ENCODE results near the gene MITF.

The MITF gene

DNA sequence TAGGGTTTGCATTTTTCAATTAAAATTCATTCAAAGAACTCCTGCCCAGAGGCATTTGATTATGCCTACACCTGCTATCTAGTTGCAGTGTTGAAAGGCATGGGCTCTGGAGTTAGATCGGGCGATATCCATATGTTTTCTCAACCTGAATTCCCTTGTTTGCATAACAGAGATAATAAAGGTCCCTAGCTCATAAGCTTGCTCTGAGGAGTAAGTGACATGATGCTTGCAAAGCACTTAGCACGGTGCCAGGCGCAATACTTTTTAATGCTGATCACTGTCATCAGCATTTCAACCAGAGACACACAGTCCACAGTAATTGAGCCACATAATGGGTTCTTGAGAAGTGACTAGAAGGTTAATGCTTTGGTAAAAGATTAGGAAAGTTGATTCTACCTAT is 154.0 kb downstream of the MITF start:
- TF ChIP-seq, protein P1, sequence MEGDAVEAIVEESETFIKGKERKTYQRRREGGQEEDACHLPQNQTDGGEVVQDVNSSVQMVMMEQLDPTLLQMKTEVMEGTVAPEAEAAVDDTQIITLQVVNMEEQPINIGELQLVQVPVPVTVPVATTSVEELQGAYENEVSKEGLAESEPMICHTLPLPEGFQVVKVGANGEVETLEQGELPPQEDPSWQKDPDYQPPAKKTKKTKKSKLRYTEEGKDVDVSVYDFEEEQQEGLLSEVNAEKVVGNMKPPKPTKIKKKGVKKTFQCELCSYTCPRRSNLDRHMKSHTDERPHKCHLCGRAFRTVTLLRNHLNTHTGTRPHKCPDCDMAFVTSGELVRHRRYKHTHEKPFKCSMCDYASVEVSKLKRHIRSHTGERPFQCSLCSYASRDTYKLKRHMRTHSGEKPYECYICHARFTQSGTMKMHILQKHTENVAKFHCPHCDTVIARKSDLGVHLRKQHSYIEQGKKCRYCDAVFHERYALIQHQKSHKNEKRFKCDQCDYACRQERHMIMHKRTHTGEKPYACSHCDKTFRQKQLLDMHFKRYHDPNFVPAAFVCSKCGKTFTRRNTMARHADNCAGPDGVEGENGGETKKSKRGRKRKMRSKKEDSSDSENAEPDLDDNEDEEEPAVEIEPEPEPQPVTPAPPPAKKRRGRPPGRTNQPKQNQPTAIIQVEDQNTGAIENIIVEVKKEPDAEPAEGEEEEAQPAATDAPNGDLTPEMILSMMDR (IDR thresholded peaks at IDR 0.05; ENCODE audit: control insufficient read depth, insufficient read depth, low read depth, low read length, missing control alignments) = no peak
- DNase-seq (ENCODE audit: low read depth) = no peak

DNA sequence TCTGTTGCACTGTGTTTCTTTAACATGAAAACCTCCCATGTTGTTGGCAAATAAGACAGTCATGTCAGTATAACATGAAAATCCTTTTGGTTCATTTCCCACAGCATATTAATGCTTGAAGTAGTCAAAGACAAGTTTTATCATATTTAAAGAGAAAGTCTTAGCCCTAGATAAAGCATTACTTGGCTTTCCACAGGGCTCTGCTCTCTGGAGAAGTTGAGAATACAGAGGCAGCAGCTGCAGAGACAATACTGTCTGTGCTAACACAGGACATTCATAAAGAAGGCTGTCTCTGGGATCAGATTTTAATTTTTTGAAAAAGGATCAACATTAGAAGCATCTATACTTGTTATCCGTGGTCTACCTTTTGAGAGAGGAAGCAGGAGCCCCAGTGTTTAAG is 156.8 kb downstream of the MITF start:
- no peak overlapping the region for H3K4me3 ChIP-seq (ENCODE audit: control insufficient read depth, low read depth, low read length)
- TF ChIP-seq, protein P1 (IDR thresholded peaks at IDR 0.05; ENCODE audit: control insufficient read depth, insufficient read depth, low read depth, low read length, missing control alignments) = no peak
- DNase-seq (ENCODE audit: low read depth) = no peak

More for the DNA sequence above, 154.0 kb downstream of the MITF start:
- no peak overlapping the region for H3K4me3 ChIP-seq (ENCODE audit: control insufficient read depth, low read depth, low read length)

DNA sequence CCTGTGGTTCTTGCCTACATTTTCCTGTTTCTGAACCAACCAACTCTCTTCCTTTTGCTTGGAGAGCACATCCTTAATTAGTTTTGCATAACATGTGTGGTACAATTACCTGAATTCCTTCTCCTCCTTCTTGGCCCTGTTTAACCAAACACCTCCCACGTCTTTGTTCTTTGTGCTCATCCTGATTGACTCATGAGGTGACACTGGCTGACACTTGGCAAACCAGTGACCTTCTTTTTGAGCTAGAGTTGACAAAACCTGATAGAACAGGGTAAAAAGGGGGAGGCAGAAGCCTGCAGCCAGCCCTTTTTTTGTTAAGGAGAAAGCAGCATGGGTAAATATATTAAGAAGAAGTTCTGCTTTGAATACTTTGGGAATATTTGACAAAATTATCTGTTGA is 161.1 kb downstream of the MITF start:
- no peak overlapping the region for H3K4me3 ChIP-seq (ENCODE audit: control insufficient read depth, low read depth, low read length)
- DNase-seq (ENCODE audit: low read depth) = no peak
- TF ChIP-seq, protein P1 (IDR thresholded peaks at IDR 0.05; ENCODE audit: control insufficient read depth, insufficient read depth, low read depth, low read length, missing control alignments) = no peak

DNA sequence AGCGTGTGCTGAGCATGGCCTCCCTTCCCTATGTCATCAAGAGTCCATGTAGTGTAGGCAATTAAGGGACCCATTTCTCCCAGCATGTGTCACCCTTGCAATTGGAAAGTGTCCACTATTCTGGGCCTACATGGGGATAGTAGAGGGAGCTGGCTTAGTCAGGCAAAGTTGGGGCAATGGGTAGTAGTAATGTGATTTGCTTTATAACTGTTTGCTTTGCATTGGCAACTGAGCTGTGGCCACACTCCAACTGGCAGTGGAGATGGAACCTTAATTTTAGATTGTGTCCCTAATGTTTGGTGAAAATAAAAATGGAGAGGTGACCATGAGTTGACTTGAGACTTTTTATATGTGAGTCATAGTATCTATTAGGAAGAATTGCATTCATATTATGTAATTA is 162.5 kb downstream of the MITF start:
- TF ChIP-seq, protein P1 (IDR thresholded peaks at IDR 0.05; ENCODE audit: control insufficient read depth, insufficient read depth, low read depth, low read length, missing control alignments) = no peak
- no peak overlapping the region for H3K4me3 ChIP-seq (ENCODE audit: control insufficient read depth, low read depth, low read length)
- no peak for DNase-seq (ENCODE audit: low read depth)

DNA sequence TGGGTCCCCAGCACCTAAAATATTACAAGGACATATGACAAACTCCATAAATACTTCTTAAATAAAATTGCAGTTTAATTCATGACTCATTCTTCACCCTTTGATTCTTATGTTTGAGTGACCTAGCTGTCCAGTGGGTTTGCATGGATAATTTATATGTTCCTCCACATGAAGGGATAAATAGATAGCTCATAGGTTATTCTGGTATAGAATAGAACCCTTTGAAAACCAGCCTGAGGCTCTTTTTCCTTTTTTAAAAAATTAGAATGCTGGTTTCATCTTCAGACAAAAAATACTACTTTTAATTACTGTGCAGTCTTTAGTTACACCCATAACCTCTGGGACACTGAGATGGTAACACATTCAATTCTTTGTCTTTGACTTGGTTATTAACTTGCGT is 163.1 kb downstream of the MITF start:
- no peak for DNase-seq (ENCODE audit: low read depth)
- TF ChIP-seq, protein P1 (IDR thresholded peaks at IDR 0.05; ENCODE audit: control insufficient read depth, insufficient read depth, low read depth, low read length, missing control alignments) = no peak
- H3K4me3 ChIP-seq (ENCODE audit: control insufficient read depth, low read depth, low read length) = no peak overlapping the region

DNA sequence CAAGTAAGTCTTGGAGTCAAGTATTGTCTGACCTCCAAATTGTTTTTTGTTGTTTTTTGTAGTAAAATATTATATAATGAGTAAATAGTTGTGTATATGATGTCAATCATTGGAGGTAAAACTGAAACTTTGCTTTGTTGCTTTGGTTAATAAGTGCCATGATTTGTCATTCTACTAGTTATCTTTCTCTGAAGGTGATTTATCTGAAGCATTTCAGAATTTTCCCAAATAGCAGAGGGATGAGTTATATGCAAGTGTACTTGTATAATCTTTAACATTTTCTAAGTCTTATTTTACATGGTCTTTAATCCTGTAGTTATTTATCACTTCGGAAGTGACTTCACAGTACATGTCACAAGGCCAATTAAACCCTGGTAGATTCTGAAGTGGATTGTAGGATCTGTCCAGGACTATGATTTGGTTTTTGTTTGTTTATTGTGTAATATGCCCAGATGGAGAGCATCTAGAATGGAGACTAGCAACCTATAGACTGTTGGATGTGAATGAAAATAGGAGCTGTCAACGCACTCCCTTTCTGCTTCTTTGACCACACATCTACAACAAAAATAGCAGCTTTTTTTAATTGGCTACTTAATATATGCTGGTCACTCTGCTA is 167.2 kb downstream of the MITF start:
- DNase-seq (ENCODE audit: low read depth) = no peak
- TF ChIP-seq, protein P1 (IDR thresholded peaks at IDR 0.05; ENCODE audit: control insufficient read depth, insufficient read depth, low read depth, low read length, missing control alignments) = no peak
- H3K4me3 ChIP-seq (ENCODE audit: control insufficient read depth, low read depth, low read length) = no peak overlapping the region
